Stimulated activated CD8-positive, alpha-beta memory T cell treated with anti-CD3 and anti-CD28 coated beads, Interleukin-15, amount 100 ng/mL, for 48 hours (primary cell): ENCODE measurements around the gene TBC1D13.
"Not testable (repeated sequence)": the region's sequence is repeated elsewhere in the genome, so short reads cannot be mapped to it uniquely, and the experiment has no call there.

ENCODE experiments used
- DNase-seq, 2 donors: peaks; one replicate each; pipeline ENCODE4 v3.0.0-alpha.2; 2020; ENCODE audit warnings: low read depth in 2 of 2

TBC1D13 gene, protein sequence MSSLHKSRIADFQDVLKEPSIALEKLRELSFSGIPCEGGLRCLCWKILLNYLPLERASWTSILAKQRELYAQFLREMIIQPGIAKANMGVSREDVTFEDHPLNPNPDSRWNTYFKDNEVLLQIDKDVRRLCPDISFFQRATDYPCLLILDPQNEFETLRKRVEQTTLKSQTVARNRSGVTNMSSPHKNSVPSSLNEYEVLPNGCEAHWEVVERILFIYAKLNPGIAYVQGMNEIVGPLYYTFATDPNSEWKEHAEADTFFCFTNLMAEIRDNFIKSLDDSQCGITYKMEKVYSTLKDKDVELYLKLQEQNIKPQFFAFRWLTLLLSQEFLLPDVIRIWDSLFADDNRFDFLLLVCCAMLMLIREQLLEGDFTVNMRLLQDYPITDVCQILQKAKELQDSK

DNA sequence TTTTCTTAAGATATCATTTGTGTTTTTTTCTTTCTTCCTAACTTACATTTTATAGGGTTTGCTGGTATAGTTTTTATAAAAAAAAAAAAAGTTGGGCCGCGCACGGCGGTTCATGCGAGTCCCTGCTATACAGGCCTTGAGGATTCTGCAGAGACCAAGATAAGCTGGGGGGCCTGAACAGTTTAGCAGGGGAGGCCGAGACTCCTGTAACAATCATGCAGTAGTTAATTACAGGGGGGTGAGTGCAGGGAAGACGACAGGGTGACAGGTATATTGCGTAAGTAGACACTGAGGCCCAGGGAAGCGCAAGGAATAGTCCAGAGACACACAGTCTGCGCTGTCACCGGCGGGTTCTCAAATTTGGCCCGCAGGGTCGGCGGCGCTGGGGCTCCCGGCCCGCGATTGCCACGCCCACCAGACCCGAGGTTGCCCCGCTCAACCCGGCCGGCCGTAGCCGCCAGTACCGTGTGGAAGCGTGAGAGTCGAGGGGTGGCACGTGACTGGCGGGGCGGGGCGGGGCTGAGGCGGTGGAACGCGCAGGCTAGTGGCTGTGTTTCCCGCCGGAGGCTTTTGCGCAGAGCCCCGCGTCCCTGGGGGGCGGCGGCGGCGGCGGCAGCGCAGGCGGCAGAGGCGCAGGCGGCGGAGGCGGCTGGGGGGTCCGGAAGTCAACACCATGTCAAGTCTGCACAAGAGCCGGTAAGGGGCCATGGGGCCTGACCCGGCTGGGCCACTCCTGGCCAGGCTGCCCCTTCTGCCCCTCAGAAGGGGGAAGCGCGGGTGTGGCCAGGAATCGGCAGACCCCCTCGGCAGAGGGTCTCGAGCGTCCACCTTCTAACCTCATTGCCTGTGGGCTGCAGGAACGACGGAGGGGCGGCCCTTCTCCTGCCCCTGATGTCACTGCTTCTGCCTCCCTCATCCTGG lies at the start of gene TBC1D13:
TBC1D13 (plus strand) TSS at position 573 of the 921 bp plus-strand sequence; CDS start at position 674, 101 bp downstream.
- DNase-seq: peak; percentile 82 to 84

DNA sequence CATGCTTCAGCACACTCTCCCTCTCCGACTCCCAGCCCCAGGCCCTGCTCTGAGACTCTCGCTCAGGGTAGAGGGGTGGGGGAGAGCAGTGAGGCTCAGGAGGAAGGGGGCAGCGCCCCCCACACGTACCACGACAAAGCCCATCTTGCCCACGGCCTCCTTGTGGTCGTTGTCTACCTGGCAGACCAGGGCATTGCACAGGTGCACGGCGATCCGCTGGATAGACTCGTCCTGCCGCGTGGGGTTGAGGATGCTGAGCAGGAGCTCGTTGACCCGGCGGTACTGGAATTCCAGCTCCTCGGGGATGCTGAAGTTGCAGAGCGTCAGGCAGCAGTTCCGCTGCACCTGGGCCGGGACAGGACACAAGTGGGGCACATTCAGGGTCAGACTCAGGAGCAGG lies 44.7 kb upstream of the TBC1D13 start:
- DNase-seq: no peak

- no peak for DNase-seq
Observed at GRCh38 chr9:128743421-128743820, 43.6 kb upstream of the TBC1D13 start.

GRCh38 chr9:128747241-128747640 lies 39.8 kb upstream of the TBC1D13 start:
- DNase-seq: no peak

- DNase-seq: no peak
Observed at GRCh38 chr9:128750926-128751595, 36.0 kb upstream of the TBC1D13 start.

- DNase-seq: no peak
Observed at GRCh38 chr9:128753627-128754026, 33.4 kb upstream of the TBC1D13 start.

DNA sequence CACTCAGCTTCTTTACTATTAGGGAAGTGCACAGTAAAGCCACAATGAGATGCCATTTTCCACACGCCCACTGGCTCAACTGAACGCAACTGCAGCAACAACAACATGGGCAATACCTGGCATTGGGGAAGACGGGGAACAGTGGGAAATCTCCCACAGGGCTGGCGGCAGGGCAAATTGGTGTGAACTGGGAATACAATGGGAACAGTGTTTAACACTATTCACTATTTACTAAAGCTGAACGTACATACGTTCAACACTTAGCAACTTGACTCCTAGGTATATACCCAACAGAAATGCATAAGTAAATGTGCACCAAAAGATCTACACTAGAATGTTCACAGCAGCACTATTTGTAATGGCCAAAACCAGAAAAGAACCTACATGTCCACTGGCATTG lies 29.5 kb upstream of the TBC1D13 start:
- no peak for DNase-seq

DNA sequence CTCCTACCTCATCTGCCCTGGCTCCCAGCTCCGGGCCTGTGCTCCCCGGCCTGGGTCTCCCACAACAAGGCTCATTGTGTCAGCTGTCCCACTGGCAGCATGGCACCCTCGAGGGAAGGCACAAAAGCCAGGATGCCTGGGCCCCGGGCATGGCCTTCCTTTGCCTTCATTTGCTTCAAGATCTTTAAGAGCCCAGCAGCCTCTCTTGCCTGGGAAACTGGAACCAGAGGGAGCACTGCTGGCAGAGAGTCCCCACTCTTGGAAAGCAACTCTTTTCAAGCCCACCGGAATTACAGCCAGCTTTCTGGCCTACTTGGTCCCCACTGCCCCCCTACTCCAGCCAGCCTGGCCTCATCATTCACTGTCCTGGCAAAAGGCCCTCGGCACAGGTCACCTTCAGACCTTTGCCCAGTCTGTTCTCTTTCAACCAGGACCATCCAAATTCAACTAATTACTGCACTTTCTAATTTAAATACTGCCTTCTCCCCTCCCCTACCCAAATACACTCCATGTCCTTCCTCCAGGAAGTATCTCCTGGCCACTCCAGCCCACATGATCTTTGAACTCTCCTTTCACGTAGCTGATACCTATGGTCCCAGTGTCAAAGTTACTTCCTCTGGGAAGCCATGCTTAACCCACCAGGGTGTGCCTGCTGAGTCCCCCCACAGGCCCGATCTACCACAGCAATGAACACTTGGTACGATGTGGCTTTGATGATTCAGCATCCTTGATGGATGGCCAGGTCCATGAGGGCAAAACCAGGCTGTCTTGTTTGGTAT lies 24.2 kb upstream of the TBC1D13 start:
- no peak for DNase-seq

GRCh38 chr9:128764361-128764760 lies 22.7 kb upstream of the TBC1D13 start:
- no peak for DNase-seq

DNA sequence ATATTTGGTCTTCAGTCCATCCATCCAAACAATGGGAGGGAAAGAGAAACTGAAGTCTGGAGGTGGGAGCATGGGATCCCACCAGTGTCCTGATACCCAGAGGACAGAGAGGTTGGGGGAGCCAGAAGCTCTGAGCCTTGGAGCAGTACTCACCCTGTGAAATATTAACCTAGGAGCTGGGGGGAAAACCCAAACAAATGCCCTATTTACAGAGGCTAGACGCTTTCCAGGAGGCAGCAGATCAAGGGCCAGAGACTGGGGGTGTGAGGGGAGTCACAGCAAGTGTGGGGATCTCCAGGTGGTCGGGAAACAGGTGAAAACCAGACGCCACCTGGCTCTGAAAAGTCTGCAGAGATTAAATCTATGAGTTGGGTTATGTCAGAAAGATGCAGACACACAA lies 21.6 kb upstream of the TBC1D13 start:
- no peak for DNase-seq

- no peak for DNase-seq
Observed at GRCh38 chr9:128768606-128769005, 18.4 kb upstream of the TBC1D13 start.

- DNase-seq: no peak
Observed at GRCh38 chr9:128770286-128771030, 16.6 kb upstream of the TBC1D13 start.

DNA sequence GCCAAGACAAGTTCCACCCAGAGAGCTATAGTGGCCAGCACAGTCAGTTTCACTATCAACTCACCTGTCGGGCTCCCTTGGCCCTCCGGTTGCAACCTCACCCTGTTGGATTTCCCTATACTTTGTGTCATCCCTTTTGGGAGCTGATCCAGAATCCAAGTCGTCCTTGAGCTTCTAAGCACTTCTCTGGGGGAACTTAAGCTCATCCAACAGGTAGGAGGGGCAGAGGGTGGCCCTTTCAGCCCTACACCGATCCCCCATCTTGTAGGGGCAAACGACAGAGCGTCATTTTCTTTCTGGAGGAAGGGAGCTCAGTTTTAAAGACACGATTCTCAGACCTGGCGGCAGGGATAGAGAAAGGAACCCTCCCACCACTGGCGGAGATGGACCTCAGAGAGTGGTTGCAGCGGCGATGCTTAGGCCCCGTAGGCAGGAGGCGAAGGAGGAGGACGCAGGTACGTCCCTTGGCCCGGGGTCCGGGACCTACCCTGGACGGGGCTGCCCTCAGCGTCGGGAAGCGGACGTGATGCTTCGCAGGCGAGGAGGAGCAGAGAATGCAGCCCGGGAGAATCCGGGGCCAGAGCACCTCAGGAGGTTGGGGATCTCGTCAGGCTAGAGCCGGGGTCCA lies 15.8 kb upstream of the TBC1D13 start:
- no peak for DNase-seq

DNA sequence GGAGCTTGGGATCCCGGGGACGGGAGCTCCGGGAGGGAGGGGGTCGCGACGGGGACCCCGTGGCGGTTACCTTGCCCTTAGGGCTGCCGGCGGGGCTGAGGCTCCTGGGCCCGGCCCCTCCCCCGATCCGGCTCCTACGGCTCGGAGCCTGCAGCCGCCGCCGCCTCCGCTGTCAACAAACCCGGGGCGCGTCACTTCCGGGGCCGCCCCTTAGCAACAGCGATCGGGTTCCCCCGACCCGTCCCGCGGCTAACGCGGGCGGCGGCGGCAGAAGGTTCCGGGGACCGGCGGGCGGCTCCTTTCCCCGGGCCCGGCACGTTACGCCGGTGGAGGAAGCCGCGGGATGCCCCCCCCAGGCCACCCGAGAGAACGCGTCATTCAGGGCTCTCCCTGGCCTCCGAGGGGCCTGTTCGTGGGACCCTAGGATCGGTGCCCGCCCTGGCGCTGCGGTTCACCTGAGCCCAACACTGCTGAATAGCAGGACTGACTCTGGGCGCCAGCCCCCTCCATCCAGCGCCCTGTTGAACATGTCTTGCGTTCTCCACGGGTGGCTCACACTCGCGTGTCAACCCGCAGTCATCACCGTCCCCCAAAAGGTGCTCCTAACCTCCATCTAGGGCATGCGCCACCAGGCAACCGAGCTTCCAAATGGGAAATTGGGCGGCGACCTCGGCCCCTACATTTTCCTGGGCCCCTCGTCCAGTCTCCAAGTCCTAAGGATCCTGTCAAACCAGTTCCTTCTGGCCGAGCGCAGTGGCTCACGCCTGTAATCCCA lies 15.1 kb upstream of the TBC1D13 start, which contains the start of gene ZER1:
ZER1 (minus strand) TSS at position 183 of the 775 bp plus-strand sequence. CDS start 16,362 bp downstream, outside the sequence.
- peak; percentile 87 to 91 for DNase-seq

DNA sequence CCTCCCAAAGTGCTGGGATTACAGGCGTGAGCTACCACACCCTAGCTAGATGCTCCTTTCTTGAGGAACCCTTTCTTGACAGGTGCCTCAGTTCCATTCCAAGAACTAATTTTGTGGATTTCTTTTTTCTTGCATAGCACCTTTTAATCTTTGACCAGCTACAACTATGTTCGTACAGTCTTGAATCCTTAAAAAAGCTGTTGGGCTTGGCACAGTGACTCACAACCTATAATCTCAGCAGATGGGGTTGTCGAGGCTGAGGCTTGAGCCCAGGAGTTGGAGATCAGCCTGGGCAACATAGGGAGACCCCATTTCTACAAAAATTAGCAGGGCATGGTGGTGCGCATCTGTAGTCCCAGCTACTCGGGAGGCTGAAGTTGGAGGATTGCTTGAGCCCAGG lies 14.0 kb upstream of the TBC1D13 start:
- DNase-seq: no peak

DNA sequence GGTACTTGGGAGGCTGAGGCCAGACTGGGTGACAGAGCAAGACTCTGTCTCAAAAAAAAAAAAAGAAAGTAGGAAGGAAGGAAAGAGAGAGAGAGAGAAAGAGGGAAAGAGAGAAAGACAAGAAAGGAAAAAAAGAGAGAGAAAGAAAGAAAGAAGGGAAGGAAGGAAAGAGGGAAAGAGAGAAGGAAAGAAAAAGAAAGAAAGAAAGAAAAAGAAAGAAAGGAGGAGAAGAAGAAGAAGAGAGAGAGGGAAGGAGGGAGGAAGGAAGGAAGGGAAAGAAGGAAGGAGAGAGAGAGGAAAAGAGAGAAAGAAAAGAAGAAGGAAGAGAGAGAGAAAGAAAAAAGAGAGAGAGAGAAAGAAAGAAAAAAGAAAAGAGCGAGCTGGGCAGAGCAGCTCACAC lies 12.2 kb upstream of the TBC1D13 start:
- DNase-seq: no peak

DNA sequence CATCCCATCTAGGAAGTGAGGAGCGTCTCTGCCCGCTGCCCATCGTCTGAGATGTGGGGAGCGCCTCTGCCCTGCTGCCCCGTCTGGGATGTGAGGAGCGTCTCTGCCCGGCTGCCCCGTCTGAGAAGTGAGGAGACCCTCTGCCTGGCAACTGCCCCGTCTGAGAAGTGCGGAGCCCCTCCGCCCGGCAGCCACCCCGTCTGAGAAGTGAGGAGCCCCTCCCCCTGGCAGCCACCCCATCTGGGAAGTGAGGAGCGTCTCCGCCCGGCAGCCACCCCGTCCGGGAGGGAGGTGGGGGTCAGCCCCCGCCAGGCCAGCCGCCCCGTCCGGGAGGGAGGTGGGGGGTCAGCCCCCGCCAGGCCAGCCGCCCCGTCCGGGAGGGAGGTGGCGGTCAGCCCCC lies 7.0 kb upstream of the TBC1D13 start:
- DNase-seq: not testable (repeated sequence)

DNA sequence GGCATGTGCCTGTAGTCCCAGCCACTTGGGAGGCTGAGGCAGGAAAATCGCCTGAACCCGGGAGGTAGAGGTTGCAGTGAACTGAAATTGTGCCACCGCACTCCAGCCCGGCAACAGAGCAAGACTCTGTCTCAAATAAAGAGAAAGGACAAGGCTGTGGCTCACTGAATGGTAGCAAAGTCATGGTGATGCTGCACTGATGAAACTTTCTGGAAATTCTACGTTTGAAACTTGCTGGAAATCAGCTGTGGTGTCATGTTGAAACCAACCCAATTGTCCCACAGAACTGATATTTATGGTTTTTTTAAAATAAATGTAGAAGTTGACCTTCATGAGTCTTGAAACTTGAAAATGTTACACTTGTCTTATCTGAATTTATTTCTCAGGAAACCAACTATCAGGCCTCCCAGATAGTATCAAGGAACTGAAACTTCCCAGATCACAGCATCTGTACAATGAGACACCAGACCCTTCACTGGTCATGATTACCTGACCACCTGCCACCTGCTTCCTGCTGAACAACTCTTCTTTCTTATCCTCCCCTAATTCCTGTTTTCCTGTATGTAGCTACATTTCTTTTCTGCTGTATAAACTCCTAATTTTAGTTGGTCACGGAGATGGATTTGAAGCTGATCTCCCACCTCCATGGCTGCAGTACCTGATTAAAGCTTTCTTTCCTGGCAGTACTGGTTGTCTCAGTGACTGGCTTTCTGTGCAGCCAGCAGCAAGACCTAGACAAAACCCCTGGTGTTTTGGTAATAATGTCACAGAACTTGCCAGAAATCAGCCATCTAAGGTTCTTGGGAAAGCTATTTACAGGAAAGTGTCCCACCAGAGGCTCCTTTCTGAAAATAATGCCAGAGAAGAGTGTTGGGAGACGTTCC lies 5.6 kb upstream of the TBC1D13 start:
- no peak for DNase-seq
